22Rv1 (cell line): ENCODE data around the gene IL2RA.

ENCODE experiments used
- CTCF ChIP-seq: fragments of 450-650 bp; IDR thresholded peaks from 2 replicates; pipeline ENCODE4 v1.5.1; 2017; ENCODE audit warnings: mild to moderate bottlenecking
- ZFX ChIP-seq: fragments of 450-650 bp; IDR thresholded peaks from 2 replicates; pipeline ENCODE4 v1.6.1; 2017; ENCODE audit warnings: antibody characterized with exemption, borderline replicate concordance

- TF ChIP-seq ZFX (no peak), CTCF (no peak)
Measured at GRCh38 chr10:5976512-5977470, 85.4 kb downstream of the IL2RA start.
